Fibroblast of skin of left quadriceps (primary cell): Measurements from ENCODE around the gene SLC25A21.
A peak's percentile ranks its signal among the peaks of the same experiment; 100 is the strongest.
"Not testable (repeated sequence)": the region's sequence is repeated elsewhere in the genome, so short reads cannot be mapped to it uniquely, and the experiment has no call there.

ENCODE experiments used
- DNase-seq, 2 experiments: peaks; one replicate each; pipeline ENCODE4 v3.0.0-alpha.2; 2013; ENCODE audit warnings: low read depth in 2 of 2

The SLC25A21 gene

GRCh38 chr14:37089410-37089809 lies 83.0 kb downstream of the SLC25A21 start:
- no peak for DNase-seq

- no peak for DNase-seq
These were observed 83.8 kb downstream of the SLC25A21 start for GRCh38 chr14:37088356-37089215.

- no peak for DNase-seq
These were observed 84.9 kb downstream of the SLC25A21 start for GRCh38 chr14:37087520-37087919.

DNA sequence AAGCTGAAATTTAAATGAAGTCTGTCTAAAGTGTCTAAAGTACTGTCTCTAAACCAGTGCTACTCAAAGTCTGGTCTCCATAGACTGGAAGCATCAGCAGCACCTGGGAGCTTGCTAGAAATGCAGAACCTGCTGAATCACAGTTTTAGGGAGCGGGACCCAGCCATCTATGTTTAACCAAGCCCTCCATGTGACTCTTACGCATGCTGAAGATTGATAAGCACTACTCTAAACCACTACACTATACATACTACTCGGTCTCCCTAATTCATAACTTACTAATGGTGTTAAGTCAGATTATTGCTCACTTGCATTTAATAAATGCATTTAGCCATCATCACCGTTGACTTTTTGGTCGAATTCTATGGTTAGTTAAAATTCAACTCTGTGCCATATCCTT lies 88.8 kb downstream of the SLC25A21 start:
- no peak for DNase-seq

DNA sequence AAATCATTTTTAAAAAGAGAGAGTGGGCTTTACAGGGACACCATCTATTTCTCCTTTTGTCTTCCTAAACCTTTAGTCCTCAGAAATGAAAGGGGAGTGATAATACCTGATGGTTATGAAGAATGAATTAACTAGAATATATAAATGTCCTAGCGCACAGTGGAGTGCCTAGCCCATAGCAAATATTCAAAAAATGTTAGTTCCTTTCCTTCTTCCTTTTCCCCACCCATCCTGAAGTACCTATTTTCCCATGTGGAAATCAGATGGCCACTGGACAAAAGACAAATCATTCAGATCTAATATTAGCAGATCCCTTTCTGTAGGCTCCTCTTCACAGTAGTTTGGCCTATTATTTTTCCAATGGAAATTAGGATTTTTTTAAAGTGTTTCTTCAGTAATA lies 90.0 kb downstream of the SLC25A21 start:
- DNase-seq, result no peak

GRCh38 chr14:37081856-37082255 lies 90.5 kb downstream of the SLC25A21 start:
- no peak for DNase-seq

DNA sequence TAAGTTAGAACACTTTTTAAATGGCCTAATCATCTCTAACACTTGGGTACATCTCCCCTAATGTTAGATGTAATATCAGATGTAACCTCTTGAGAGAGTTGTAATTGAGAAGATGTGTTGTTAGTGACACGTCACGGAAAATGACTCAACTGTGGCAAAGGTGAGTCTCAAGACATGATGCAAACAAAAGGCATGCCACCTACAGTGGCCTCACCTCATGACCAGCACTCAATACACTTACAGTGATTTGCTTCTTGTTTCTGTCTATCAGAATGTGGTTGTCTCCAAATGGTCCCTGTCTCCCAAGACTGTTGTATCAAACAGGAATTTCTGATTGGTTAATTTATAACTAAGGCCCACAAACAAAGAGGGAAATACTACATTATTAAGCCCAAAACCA lies 91.2 kb downstream of the SLC25A21 start:
- DNase-seq, result no peak

- no peak for DNase-seq
These were observed 94.3 kb downstream of the SLC25A21 start for GRCh38 chr14:37078131-37078530.

- not testable (repeated sequence) for DNase-seq
These were observed 98.1 kb downstream of the SLC25A21 start for GRCh38 chr14:37074320-37074719.

- no peak for DNase-seq
These were observed 108.8 kb downstream of the SLC25A21 start for GRCh38 chr14:37063467-37064240.

GRCh38 chr14:37062191-37062803 lies 110.1 kb downstream of the SLC25A21 start:
- DNase-seq, result no peak

DNA sequence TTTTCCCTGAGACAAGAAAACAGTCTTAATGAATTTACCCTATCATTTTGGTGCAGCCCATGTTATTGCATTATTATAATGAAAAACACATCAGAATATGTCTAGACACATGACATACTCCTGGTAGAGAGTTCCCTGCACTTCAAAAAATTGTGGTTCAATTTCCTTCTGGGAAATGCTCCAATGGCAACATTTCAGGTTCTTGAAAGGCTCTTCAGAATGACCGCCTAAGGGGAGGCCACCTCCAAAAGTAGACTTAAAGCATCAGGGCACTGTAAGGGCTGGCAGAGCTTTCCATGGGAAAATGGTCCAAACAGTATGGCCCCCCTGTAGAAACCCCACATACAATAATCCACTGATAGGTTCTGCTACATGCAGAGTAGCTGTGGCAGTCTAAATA lies 110.7 kb downstream of the SLC25A21 start:
- no peak for DNase-seq

GRCh38 chr14:37060496-37061260 lies 111.7 kb downstream of the SLC25A21 start:
- DNase-seq, result no peak

DNA sequence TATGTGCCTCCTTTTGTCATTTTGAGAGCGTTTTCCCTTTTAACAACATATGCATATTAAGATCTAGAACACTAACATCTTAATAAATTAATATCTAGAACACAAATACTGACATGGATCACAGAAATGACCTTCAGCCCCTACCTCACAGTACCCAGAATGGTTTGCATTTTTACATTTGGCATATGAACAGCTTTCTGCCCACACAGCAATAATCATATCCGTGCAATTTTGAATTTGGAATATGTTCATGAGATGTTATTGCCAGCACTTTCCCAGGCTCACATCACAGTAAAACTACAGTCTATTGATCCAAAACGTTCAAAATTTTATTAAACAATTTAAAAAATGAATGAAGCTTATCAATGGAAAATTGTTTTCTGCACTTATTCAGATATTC lies 114.6 kb downstream of the SLC25A21 start:
- no peak for DNase-seq

- peak; percentile 34 for DNase-seq
These were observed 115.9 kb downstream of the SLC25A21 start for GRCh38 chr14:37056473-37056872.

DNA sequence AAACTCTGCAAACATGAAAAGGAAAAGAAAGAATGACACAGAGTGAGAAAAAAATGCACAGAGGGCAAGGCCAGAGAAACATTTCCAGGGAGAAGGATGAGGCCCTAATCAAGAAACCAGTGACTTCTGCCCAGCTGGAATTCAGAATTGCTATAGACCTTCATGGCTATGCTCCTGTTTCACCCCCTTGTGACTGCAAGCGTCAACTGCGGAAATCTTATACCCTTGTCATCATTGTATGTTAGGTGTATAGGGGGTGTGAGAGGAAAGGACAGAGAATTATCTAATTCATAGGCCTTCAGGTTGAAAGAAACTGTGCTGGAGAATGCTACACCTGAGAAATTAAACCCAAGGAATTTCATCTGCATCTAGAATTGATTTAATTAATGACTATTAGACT lies 117.5 kb downstream of the SLC25A21 start:
- no peak for DNase-seq

GRCh38 chr14:37054144-37054543 lies 118.3 kb downstream of the SLC25A21 start:
- DNase-seq, result no peak

- DNase-seq, result no peak
These were observed 120.7 kb downstream of the SLC25A21 start for GRCh38 chr14:37051680-37052079.

GRCh38 chr14:37051153-37051552 lies 121.3 kb downstream of the SLC25A21 start:
- DNase-seq, result no peak

DNA sequence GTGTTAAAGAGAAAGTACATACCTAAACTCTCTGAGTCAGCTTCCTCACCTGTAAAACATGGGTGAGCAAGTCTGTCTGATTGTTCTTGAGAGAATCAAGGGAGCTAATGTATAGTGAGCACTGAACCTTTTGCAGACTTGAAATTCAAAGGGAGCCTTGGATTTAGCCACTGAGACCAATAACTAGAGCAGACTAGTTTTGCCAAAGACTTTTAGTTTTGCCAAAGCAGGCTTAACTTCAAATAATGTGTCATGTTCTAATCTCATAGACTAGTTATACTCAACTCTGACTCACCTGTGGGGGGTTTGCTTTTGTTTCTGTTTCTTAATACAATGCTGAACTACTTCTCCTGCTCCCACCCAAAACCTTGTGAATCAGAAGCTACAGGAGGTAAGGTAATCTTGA lies 123.7 kb downstream of the SLC25A21 start:
- no peak for DNase-seq

DNA sequence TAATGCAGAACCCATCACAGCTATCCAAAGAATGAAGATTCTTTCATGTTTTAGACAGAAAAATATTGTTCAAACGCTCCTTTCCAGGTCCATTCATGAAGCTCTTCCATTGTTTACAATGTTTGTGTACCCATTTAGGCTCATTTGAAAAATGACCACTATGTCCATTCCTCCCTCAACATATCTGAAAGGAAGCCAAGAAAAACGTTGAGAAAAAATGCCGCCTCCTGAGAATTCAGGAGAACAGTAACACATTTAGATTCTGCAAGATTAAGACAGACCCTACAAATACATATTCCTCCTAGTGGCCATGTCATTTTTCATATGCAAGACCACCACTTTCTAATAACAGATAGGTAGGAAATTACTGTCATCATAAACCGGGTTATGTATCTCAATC lies 124.4 kb downstream of the SLC25A21 start:
- DNase-seq, result no peak

DNA sequence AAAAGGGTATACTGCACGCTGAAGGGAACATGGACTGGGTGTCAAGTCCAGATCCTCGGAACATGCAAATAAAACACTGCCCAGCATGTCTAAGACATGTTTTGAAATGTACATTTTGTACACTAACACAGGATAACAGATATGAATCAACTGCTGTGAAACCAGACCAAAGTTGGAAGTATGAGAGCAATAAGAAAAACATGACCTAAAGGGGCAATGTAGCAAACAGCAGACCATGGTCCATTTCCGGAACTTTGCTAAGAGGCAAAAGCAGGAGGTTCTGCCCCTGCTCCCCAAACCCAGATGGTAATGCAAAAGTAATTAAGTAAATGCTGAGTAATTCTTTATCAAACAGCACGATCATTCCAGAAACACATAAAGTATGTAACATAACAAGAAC lies 125.2 kb downstream of the SLC25A21 start:
- DNase-seq, result no peak
